GM21723 (cell line): ENCODE data around the gene PARVB.

Experiments used
- ATAC-seq: cut with Tn5 transposase; IDR thresholded peaks from one replicate; pipeline ENCODE4 v1.9.1; 2021; ENCODE audit warnings: mild to moderate bottlenecking, moderate library complexity; ENCODE audit not compliant: unreplicated experiment

Gene PARVB

GRCh38 chr22:44209343-44209742 is 185.2 kb downstream of the PARVB start:
- ATAC-seq = no peak

- ATAC-seq = no peak
Observed at GRCh38 chr22:44210722-44211121, 186.6 kb downstream of the PARVB start.

GRCh38 chr22:44211256-44211945 is 187.3 kb downstream of the PARVB start:
- no peak for ATAC-seq

- no peak for ATAC-seq
Observed at GRCh38 chr22:44211946-44212930, 188.1 kb downstream of the PARVB start.

- ATAC-seq = no peak
Observed at GRCh38 chr22:44212936-44213335, 188.8 kb downstream of the PARVB start.

- ATAC-seq = no peak
Observed at GRCh38 chr22:44213489-44214043, 189.5 kb downstream of the PARVB start.

GRCh38 chr22:44214187-44214586 is 190.1 kb downstream of the PARVB start:
- no peak for ATAC-seq

GRCh38 chr22:44214764-44215163 is 190.7 kb downstream of the PARVB start:
- no peak for ATAC-seq

GRCh38 chr22:44215287-44215686 is 191.2 kb downstream of the PARVB start:
- no peak for ATAC-seq

- no peak for ATAC-seq
Observed at GRCh38 chr22:44217346-44217745, 193.2 kb downstream of the PARVB start.

- ATAC-seq = no peak
Observed at GRCh38 chr22:44218071-44218470, 194.0 kb downstream of the PARVB start.

- ATAC-seq = no peak
Observed at GRCh38 chr22:44219101-44219870, 195.2 kb downstream of the PARVB start.

GRCh38 chr22:44220727-44221680 is 196.9 kb downstream of the PARVB start:
- no peak for ATAC-seq

GRCh38 chr22:44221710-44222475 is 197.8 kb downstream of the PARVB start:
- no peak for ATAC-seq
